Retinal pigment epithelial cell (primary cell): Measurements from ENCODE around the gene PPP2R2C.

Experiments
- DNase-seq: peaks from one replicate; pipeline ENCODE4 v3.0.0-alpha.2; 2010; ENCODE audit warnings: low read depth
- H3K4me3 ChIP-seq: 2 replicates; pipeline ENCODE4 v1.5.1; 2011; ENCODE audit warnings: mild to moderate bottlenecking, low read length, control low read depth, moderate library complexity
- TF ChIP-seq, protein P1 (sequence below): conservative IDR thresholded peaks from 2 replicates; pipeline ENCODE4 v1.5.1; 2011; ENCODE audit warnings: low read depth, low read length, control low read depth, inconsistent platforms

The PPP2R2C gene

DNA sequence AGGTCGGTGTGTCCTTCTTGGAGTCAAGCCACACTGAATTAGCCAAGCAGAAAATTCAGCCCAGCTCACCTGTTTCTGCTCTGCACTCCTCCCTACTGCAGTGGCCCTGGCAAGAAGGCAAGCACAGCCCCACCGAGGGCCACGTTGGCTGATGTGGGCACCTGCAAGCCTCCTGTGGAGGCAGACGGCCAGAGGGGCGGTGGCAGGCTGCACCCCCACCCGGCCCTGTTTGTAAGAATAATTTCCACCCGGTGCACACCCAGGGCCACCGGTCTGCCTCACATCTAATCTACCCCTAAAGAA, 18.8 kb downstream of the PPP2R2C start:
- no peak overlapping the region for H3K4me3 ChIP-seq
- TF ChIP-seq, protein P1, sequence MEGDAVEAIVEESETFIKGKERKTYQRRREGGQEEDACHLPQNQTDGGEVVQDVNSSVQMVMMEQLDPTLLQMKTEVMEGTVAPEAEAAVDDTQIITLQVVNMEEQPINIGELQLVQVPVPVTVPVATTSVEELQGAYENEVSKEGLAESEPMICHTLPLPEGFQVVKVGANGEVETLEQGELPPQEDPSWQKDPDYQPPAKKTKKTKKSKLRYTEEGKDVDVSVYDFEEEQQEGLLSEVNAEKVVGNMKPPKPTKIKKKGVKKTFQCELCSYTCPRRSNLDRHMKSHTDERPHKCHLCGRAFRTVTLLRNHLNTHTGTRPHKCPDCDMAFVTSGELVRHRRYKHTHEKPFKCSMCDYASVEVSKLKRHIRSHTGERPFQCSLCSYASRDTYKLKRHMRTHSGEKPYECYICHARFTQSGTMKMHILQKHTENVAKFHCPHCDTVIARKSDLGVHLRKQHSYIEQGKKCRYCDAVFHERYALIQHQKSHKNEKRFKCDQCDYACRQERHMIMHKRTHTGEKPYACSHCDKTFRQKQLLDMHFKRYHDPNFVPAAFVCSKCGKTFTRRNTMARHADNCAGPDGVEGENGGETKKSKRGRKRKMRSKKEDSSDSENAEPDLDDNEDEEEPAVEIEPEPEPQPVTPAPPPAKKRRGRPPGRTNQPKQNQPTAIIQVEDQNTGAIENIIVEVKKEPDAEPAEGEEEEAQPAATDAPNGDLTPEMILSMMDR: no peak
- no peak for DNase-seq

DNA sequence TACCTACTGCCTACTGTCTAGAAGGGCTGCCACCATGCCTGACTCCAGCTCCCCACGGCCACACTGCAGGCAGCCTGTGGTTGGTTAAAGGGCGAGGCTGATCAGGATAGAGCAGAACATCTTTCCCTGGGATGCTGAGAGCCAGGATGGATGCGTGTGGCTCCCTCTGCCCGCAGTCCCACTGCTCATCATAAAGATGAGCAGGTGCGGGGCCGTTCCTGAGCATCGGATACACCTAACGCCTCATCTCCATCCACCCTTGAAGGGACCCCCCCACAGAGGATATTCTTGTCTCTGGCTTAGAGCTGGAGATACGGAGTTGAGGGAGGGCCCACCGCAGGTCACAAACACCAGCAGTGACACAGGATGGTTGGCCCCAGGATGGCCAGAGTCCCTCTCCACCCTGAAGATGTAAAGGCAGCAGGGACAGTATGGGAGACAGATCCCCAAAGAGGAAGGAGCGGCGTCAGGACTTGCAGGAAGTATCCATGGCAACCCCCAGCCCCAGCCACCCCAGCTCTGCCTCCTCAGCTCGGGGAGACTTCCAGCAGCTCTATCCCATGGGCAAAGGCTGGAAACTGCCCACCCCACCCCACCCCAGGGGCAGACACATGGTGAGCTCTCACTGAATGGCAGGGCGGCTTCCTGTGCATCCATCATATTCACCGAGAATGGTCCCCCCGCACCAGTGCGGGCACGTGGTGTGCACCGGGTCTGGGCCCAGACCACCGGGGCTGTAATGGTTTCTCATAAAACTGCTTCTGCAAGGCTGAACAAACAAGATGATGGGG, 19.3 kb downstream of the PPP2R2C start:
- no peak for DNase-seq
- TF ChIP-seq, protein P1: no peak
- H3K4me3 ChIP-seq: no peak overlapping the region

DNA sequence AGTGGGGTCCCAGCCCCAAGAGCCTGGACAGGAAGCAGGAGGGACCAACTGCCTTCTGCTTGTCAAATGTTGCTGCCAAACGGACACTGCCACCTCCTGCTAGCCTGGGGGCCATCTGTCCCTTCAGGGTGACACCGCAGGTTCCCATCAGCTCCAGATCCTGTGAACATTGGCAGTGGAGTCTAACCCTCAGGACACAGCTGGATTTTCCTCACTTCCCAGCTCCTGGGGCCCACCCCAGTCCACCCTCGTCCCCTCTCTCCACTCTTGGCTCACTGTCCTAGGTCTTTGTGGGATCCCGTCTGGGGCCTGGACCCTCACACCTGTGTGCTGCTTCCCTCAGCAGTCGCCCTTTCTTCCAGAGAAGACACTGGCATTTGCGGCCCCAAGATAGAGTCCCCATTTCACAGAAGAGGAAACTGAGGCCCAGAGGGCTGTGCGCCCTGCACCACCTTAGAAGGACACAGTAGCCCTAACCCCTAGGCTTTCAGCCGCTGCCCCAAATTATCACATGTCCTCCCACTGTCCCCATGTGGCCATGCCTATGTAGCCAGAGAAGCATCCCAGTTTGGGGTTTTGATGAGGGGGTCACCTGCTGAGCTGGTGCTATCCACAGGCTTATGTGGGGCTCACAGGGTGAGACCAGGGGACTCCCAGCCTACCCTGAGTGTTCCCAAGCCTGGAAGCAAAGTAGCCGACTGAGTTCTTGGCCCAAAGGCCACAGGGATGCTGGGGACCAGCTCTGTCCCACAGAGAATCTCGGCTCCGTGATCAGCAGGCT, 20.1 kb downstream of the PPP2R2C start:
- TF ChIP-seq, protein P1: no peak
- no peak overlapping the region for H3K4me3 ChIP-seq
- DNase-seq: no peak

DNA sequence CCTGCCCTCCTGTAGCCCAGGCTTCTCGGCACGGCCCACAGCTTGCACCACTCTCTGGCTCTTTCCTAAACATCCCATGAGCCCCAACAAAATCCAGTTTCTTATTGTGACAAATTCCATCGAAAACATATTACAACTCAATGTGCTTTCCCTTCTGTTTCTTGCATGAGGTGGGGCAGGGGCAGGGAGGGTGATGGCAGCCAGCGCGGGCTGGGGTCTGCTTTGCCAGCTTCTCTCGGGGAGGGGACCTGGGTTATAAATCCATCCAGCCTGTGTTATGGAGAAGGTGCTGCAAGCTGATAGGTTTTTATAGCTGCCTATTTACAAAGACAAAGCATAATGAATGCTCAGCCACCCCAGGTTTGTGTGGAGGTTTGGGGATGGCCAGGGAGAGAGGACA, 21.1 kb downstream of the PPP2R2C start:
- TF ChIP-seq, protein P1: no peak
- H3K4me3 ChIP-seq: no peak overlapping the region
- DNase-seq: no peak

DNA sequence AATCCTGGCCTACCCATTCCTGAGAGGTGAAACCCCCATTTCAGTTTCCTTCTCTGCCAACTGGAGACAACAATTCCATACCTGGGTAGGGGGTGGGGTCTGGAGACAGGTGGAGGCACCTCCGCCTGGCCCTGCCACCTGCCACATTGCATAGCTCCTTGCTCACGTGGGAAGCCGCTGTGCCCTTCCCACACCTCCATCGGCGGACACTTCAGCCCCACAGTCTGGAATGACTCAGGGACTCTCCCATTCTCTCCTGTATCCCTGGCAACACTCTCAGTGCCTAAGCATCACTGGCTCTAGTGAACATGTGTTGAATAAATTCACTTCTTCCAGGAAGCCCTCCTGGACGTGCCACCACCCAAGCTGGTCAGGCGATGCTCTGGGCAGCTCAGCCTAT, 21.7 kb downstream of the PPP2R2C start:
- no peak for DNase-seq
- H3K4me3 ChIP-seq: no peak overlapping the region
- TF ChIP-seq, protein P1: no peak

DNA sequence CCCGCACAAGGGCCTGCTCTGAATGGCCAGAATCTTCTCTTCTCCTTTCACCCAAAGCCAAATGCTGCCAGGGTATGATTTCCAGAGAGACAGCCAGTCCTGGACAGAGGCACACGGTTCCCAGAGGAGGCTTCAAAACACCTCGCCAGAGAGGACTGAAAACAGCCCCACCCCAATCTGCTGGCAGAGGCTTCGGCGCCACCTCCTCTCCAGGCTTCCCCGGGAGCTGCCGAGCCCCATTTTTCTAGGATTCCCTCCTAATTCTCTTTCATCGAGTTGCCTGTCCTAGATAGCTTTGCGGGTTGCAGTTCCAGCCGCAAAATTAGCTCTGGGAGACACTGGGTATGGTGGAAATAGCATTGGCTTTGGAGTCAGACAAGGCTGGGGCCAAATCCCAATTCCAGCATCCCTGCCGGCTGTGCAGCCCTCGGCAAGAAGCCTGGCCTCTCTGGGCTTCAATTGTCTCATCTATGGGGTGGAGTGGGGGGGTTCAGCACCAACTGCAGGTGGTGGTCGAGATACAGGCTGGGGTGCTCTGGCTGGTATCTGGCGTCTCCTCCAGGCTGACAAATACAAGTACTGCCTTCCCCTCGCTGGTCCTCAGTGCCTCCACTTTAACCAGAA, 22.6 kb downstream of the PPP2R2C start:
- no peak for DNase-seq
- TF ChIP-seq, protein P1: no peak
- no peak overlapping the region for H3K4me3 ChIP-seq
